HepG2 (cell line): ENCODE data around the gene KHNYN. TPM values are rescaled to one million over a fixed set of nuclear protein-coding genes. Genes with fewer than 3 reads are reported as not detected.
A peak's percentile ranks its signal among the peaks of the same experiment; 100 is the strongest.

Experiments used
- DPF2 ChIP-seq: sonication (generic); formaldehyde crosslinking; IDR thresholded peaks from 2 replicates; pipeline ENCODE4 v1.4.0; 2020; ENCODE audit warnings: mild to moderate bottlenecking, low read depth, missing genetic modification reagents, borderline replicate concordance
- GZF1 ChIP-seq: sonication (generic); formaldehyde crosslinking; IDR thresholded peaks from 2 replicates; pipeline ENCODE4 v1.5.1; 2020; ENCODE audit warnings: mild to moderate bottlenecking, missing genetic modification reagents
- HOMEZ ChIP-seq: IDR thresholded peaks from 2 replicates; pipeline ENCODE4 v1.6.1; 2016; ENCODE audit warnings: low read depth
- IKZF5 ChIP-seq: IDR thresholded peaks from 2 replicates; pipeline ENCODE4 v1.6.1; 2018; ENCODE audit warnings: missing genetic modification reagents, mild to moderate bottlenecking, missing compliant biosample characterization
- KAT8 ChIP-seq: IDR thresholded peaks from 2 replicates; pipeline ENCODE4 v1.6.1; 2016; ENCODE audit warnings: missing genetic modification reagents, missing compliant biosample characterization
- PAX8 ChIP-seq: sonication (generic); formaldehyde crosslinking; IDR thresholded peaks from 2 replicates; pipeline ENCODE4 v1.8.0; 2022; ENCODE audit warnings: mild to moderate bottlenecking, missing genetic modification reagents, borderline replicate concordance
- PPARG ChIP-seq: conservative IDR thresholded peaks from 2 replicates; pipeline ENCODE4 v1.6.1; 2016; ENCODE audit warnings: missing biosample characterization, missing genetic modification reagents
- REL ChIP-seq: sonication (generic); formaldehyde crosslinking; conservative IDR thresholded peaks from 2 replicates; pipeline ENCODE4 v1.8.0; 2022; ENCODE audit warnings: mild to moderate bottlenecking, missing genetic modification reagents, moderate library complexity
- SAP130 ChIP-seq: IDR thresholded peaks from 2 replicates; pipeline ENCODE4 v1.6.1; 2016; ENCODE audit warnings: low read depth
- THAP11 ChIP-seq: IDR thresholded peaks from 2 replicates; pipeline ENCODE4 v1.6.1; 2016; ENCODE audit warnings: missing biosample characterization, missing genetic modification reagents
- ZBTB1 ChIP-seq: sonication (generic); formaldehyde crosslinking; IDR thresholded peaks from 2 replicates; pipeline ENCODE4 v1.4.0; 2020; ENCODE audit warnings: missing genetic modification reagents, borderline replicate concordance
- ZC3H4 ChIP-seq: sonication (generic); formaldehyde crosslinking; IDR thresholded peaks from 2 replicates; pipeline ENCODE4 v1.4.0; 2020; ENCODE audit warnings: missing genetic modification reagents, borderline replicate concordance
- ZGPAT ChIP-seq: IDR thresholded peaks from 2 replicates; pipeline ENCODE4 v1.6.1; 2016; ENCODE audit warnings: mild to moderate bottlenecking
- ZKSCAN1 ChIP-seq: fragments of 150-350 bp; IDR thresholded peaks from 2 replicates; pipeline ENCODE4 v1.6.1; 2014; ENCODE audit warnings: low read length
- ZMAT3 ChIP-seq: sonication (generic); formaldehyde crosslinking; conservative IDR thresholded peaks from 2 replicates; pipeline ENCODE4 v1.7.0; 2021; ENCODE audit warnings: missing genetic modification reagents
- ZNF414 ChIP-seq: sonication (generic); formaldehyde crosslinking; IDR thresholded peaks from 2 replicates; pipeline ENCODE4 v1.5.0; 2020; ENCODE audit warnings: missing genetic modification reagents
- ZNF441 ChIP-seq: sonication (generic); formaldehyde crosslinking; IDR thresholded peaks from 2 replicates; pipeline ENCODE4 v1.7.0; 2021; ENCODE audit warnings: missing genetic modification reagents, borderline replicate concordance
- ZNF564 ChIP-seq: sonication (generic); formaldehyde crosslinking; IDR thresholded peaks from 2 replicates; pipeline ENCODE4 v1.8.1; 2023; ENCODE audit warnings: mild to moderate bottlenecking, missing genetic modification reagents
- ZNF713 ChIP-seq: sonication (generic); formaldehyde crosslinking; IDR thresholded peaks from 2 replicates; pipeline ENCODE4 v1.4.0; 2020; ENCODE audit warnings: mild to moderate bottlenecking, missing genetic modification reagents
- ZSCAN31 ChIP-seq: sonication (generic); formaldehyde crosslinking; IDR thresholded peaks from 2 replicates; pipeline ENCODE4 v1.5.0; 2020; ENCODE audit warnings: low read depth, mild to moderate bottlenecking, missing genetic modification reagents
- polyA plus RNA-seq, 8 experiments: library from polyadenylated mRNA; depleted of rRNA in 3 of 8; stranded (reverse) in 7 of 8; unstranded in 1 of 8; fragments of >200 nt; fragmentation: Illumina TruSeq in 4 of 8; extraction: Trizol in 4 of 8; gene quantifications; 2 replicates each; pipeline versions ENCODE4 v1.2.1 to v1.2.3, GENCODE V29; 2011 to 2016; ENCODE audit warnings: low read depth in 4 of 8, missing spikeins in 1 of 8, mixed read lengths in 1 of 8; ENCODE audit not compliant: insufficient read depth in 1 of 8
- total RNA-seq, 5 experiments: library from RNA; depleted of rRNA; stranded (reverse); fragments of >200 nt; fragmentation: Illumina TruSeq; extraction: Trizol; gene quantifications; 2 replicates each; pipeline ENCODE4 v1.2.3, GENCODE V29; 2016; ENCODE audit warnings: low read depth in 1 of 5
- TF ChIP-seq, protein P1 (sequence below): sonication (generic); formaldehyde crosslinking; IDR thresholded peaks from 2 replicates; pipeline ENCODE4 v1.5.0; 2020; ENCODE audit warnings: missing genetic modification reagents

KHNYN gene
- total and polyA plus RNA-seq, 2 of the 13 experiments (the other 11 are each of a cell fraction or from before 2014, with no cell fraction given) = 52.8 to 75.7 TPM

- TF ChIP-seq HOMEZ (CRISPR knock-in tag) = peak; percentile 69
- TF ChIP-seq PPARG = peak; percentile 67; the same call in 1 of the 2 replicates
- peak; percentile 87; the same call in 1 of the 2 replicates for TF ChIP-seq GZF1
- no peak for TF ChIP-seq REL (CRISPR knock-in tag)
- no peak for TF ChIP-seq ZBTB1 (CRISPR knock-in tag)
- peak; percentile 78 for TF ChIP-seq THAP11
- TF ChIP-seq ZGPAT = peak; percentile 83
- TF ChIP-seq KAT8 (CRISPR knock-in tag) = peak; percentile 82
- peak; percentile 82; the same call in 1 of the 2 replicates for TF ChIP-seq ZSCAN31 (CRISPR knock-in tag)
- TF ChIP-seq ZNF441 (CRISPR knock-in tag) = peak; percentile 91
- peak; percentile 65 for TF ChIP-seq DPF2
- TF ChIP-seq SAP130 = peak; percentile 77
- peak; percentile 83; the same call in 1 of the 2 replicates for TF ChIP-seq ZC3H4 (CRISPR knock-in tag)
- TF ChIP-seq IKZF5 (CRISPR knock-in tag) = peak; percentile 86; the same call in 1 of the 2 replicates
- TF ChIP-seq ZMAT3 (CRISPR knock-in tag) = peak; percentile 60; the same call in 1 of the 2 replicates
- TF ChIP-seq PAX8 (CRISPR knock-in tag) = peak; percentile 80; the same call in 1 of the 2 replicates
- no peak for TF ChIP-seq ZNF564
- TF ChIP-seq ZNF414 = peak; percentile 19; the same call in 1 of the 2 replicates
- TF ChIP-seq ZKSCAN1 = no peak
- TF ChIP-seq, protein P1, sequence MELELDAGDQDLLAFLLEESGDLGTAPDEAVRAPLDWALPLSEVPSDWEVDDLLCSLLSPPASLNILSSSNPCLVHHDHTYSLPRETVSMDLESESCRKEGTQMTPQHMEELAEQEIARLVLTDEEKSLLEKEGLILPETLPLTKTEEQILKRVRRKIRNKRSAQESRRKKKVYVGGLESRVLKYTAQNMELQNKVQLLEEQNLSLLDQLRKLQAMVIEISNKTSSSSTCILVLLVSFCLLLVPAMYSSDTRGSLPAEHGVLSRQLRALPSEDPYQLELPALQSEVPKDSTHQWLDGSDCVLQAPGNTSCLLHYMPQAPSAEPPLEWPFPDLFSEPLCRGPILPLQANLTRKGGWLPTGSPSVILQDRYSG = no peak
- peak; percentile 68; the same call in 1 of the 2 replicates for TF ChIP-seq ZNF713
Observed at GRCh38 chr14:24426912-24427536, 2.7 kb upstream of the KHNYN start (continued).
